ENCODE data around the gene PSMA3.
A peak's percentile ranks its signal among the peaks of the same experiment; 100 is the strongest.
"Not testable (repeated sequence)": the region's sequence is repeated elsewhere in the genome, so short reads cannot be mapped to it uniquely, and the experiment has no call there.

The PSMA3 gene

DNA sequence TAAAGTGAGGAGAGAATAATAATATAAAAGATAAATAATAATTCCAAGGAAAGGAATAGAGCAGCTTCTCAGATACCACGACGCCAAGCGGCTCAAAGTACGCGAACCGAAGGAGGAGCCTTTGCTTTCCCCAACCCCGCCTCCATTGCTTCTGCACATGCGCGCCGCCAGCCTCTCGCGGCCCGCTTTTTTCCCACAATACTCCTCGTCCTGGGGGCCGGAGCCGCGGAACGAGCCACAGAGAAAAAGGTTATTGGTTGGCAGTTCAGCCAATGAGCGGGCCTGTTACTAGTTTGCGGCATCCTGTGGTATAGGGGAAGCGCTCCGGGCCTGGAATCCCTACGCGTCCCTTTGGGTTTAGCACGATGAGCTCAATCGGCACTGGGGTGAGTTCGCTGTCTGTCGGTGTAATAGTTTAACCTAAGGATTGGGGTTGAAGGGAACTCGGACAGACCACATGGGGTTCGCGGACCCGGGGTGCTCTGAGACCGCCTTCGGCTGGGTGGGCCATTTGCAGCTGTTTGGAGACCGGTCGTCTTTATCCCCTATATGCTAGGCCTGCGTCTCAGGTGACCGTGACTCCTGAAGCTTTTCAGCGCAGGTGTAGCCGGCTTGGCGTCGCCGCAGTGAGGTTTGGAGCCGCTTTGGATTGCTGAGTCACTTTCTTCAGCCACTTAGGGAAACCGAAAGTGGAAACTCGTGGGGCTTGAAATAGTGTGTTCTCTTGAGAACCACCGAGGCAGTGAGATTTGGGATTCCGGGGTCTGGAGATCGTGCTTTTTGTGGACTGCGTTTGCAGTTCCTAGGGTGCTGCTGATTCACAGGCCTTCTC, at the start of gene PSMA3:
PSMA3 (plus strand) TSS at position 288 of the 832 bp plus-strand sequence; CDS start at position 366, 78 bp downstream.
- DNase-seq = peak; percentile 95

DNA sequence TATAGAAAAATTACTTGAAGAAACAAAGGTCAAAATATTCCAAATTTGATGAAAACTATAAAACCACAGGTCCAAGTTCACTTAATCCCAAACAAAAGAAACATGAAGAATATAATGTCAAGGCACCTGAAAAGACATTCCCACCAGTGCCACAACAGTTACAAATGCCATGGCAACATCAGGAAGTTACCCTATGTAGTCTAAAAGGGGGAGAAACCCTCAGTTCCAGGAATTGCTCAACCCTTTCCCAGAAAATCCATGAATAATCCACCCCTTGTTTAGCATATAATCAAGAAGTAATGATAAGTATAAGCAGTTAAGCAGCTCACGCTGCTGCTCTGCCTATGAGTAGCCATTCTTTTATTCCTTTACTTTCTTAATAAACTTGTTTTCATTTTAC, 48.4 kb upstream of the PSMA3 start:
- no peak for DNase-seq

DNA sequence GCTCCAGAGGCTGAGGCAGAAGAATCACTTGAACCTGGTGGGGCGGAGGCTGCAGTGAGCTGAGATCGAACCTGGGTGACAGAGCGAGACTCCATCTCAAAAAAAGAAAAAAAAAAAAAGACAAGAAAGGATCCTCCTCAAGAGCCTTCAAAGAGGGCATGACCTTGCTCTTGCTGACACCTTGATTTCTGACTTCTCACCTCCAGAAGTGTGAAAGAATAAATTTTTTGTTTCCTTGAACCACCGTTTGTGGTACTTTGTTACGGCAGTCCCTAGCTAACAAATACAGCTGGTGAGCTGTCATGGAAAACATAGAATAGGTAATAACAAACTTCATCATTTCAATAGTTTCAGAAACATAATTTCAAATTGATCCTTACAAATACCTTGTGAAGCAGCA, 46.6 kb upstream of the PSMA3 start:
- no peak for DNase-seq

DNA sequence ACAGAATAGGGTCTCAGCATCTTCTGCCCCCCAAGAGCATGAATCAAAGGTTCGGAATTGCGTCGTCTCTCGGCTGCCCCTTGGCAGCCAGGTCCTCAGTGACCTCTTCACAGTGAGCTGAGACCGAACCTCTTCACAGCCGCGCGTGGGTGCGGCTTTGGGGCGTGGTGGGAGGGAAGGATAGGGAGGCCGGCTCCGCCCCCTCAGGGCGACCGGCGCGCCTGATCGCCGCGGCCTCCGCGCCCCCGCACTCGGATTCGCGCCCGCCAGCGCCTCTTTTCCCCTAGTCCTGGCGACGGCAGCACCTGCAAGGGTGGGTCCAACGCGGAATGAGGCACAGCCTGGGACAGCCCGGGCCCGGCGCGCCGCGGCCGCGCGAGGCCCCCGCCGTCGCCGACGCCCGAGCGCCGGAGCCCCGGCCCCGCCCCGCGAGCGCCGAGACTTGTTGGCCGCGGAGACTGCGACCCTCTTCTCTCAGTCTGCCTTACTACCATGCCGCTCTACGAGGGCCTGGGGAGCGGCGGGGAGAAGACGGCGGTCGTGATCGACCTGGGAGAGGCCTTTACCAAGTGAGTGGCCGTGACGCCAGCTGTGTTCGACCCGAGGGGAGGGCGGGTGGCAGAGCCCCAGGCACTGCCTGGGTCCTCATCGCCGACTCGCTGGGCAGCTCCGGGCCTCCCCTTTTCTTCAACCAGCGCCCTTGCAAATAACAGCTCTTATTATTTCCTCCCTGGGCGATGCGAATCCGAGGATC, 44.7 kb upstream of the PSMA3 start, which contains the start of gene ACTR10:
ACTR10 (plus strand) TSS at position 424 of the 754 bp plus-strand sequence; CDS start at position 493, 69 bp downstream.
- DNase-seq = peak; percentile 82

DNA sequence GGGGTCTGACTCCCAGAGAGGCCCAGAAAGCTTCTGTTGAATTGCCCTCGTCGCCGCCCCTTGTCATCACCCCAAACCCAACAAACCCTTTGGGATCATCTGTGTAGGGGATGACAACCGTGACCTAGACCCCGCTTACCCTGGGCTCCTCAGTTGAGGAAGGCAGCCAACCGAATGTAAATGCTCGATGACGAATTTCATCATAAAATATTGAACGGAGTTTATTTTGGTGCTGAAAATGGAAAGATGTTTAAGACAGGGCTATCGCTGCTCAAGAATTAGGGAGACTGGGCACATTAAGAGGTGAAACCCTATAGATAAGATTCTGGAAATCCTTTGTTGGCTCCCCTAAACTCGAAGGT, 44.2 kb upstream of the PSMA3 start:
- DNase-seq = no peak

DNA sequence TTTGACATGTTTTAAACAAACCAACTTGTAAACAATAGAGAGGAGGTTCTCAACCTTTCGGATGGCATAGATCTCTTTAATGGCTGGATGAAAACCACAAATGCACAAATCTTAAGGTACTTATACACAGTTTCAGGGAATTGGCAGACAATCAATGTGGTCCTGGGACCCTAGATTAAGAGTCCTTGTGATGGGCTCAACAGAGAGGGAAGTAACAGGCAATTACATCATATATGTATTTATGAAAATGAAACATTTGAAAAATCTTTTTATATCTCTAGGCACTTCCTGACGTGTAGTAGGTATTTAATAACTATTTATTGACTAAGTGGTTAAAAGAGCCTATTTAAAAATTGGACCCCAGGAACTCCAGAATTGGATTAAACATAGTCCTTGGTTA, 43.8 kb upstream of the PSMA3 start:
- DNase-seq = no peak

DNA sequence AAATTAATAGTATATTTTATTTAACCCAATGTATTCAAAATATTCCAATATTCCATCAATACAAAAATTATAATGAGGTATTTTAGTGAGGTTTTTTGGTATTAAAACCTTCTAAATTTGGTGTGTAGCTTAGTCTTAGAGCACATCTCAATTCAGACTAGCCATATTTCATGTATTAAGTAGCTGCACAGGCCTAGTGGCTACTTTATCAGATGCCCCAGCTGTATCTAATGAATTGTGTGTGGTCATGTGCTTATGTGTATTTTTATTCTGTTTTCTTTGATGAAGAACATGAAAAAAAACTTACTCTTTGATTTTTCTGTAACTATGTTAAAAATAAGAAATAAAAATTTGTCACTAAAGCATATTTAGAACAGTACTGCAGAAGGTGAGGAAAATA, 31.5 kb upstream of the PSMA3 start:
- no peak for DNase-seq

DNA sequence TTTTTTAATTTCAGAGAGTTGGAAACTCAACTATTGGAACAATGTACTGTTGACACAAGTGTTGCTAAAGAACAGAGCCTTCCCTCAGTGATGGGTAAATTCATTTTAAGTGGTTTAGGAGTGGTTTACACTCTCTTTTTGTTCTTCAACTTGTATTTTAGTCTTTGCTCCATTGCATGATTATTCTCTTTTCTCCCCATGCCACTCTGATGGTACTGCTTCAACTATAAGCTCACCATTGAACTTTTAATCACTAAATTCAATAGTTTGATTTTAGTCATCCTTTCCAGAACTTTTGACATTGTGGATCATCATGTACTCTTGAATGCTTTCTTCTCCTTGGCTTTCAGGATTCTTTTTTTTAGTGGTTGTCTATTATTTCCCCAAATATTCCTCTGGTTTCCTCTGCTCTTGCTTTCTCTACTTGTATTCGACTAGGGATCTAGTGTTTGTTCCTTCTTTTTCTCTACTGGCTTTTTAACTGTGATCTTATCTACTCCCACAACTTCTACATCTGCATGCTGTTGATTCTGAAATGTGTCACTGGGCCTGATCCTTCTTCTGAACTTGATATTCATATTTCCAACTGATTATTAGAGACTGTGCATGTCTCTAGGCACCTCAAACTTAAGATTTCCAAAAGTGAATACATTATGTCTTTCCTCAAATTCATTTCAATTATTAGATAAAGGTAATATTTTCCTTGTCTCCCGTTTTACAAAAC, 29.3 kb upstream of the PSMA3 start:
- no peak for DNase-seq

DNA sequence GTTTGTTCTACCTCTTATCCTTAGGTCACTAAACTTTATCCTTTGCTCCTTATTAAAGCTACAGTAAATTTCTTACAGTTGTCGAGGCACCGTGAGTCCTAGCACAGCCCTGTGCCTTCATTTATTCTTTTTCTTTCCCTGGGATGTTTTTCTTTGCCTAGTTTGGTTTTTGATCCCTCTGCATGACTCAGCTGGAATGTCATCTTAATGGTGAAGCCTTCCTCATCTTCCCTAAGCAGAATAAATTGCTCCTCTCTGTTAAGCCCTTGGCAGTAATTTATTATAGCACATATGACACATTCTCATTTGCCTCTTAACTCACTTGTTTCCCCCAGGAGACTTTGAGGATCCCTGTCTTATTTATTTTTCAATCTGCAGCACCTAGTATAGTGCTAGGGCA, 28.1 kb upstream of the PSMA3 start:
- DNase-seq = no peak

DNA sequence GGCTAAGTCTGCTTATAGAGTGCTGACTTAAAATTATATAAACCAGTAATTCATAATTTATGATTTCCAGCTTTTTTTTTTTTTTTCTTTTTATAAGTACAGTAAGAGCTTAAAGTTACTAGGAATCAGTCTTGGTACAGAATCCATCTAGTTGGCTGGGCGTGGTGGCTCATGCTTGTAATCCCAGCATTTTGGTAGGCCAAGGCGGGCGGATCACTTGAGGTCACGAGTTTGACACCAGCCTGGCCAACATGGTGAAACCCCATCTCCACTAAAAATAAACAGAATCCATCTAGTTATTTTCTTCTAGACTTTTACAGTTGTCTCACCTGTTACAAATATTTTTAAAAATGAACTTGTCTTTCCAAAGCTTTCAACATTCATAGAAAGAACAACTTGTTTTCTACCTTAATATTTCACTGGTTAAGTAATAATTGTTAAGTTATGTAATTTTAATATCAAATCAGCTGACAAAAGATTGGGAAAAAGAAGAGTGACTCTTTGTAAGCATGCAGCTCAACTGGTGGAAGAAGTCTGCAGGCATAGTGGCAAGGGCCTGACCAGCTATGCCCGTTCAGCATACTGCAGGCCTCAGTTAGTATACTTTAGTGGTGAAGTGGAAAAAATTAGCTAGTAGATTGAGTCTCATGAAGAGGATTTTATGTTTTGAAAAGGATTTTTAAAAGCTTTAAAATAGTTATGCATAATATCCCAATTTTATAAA, 17.4 kb upstream of the PSMA3 start:
- DNase-seq = no peak

DNA sequence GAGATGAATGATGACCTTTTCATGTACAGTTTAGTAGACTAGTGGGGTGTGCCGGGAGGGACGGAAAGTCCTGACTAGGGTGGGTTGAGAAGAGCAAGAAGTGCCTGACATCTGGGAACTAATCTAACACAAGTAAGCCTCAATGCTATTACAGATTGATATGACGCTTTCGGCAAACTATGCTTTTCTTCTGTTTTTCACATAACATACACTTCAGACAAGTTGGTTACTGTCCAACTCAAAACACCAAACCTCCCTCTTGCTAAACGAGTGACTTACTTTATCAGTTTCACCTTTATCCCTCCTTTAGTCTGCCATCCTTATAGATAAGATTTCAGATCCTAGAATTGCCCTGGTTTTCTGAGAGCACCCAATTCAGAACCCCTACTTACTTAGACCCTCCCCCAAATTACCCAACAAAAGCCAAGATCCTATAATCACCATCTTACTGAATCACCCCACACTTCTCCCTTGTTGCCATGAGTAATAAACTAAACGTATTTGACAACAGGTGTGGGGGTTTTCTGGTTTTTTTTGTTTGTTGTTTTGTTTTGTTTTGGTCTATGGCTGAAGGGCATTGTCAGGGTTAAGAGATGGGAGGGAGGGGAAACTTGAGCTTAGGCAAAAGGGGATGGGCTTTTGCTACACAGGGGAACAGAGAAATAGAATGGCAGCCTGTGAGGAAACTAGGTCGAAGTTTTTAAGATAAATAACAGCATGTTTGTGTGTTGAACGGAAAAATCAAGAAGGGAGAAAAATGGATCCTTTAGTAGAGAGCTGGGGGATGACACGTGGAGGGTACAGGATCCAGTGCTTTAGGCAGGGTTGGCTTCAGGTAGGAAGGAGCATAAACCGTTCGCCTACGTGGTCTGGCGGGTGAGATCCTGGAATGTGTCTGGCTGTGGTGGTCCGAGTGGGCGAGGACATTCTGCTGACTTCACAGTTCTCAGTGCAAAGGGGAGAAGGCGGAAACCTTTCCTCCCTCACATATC, 6.1 kb upstream of the PSMA3 start:
- DNase-seq = no peak

DNA sequence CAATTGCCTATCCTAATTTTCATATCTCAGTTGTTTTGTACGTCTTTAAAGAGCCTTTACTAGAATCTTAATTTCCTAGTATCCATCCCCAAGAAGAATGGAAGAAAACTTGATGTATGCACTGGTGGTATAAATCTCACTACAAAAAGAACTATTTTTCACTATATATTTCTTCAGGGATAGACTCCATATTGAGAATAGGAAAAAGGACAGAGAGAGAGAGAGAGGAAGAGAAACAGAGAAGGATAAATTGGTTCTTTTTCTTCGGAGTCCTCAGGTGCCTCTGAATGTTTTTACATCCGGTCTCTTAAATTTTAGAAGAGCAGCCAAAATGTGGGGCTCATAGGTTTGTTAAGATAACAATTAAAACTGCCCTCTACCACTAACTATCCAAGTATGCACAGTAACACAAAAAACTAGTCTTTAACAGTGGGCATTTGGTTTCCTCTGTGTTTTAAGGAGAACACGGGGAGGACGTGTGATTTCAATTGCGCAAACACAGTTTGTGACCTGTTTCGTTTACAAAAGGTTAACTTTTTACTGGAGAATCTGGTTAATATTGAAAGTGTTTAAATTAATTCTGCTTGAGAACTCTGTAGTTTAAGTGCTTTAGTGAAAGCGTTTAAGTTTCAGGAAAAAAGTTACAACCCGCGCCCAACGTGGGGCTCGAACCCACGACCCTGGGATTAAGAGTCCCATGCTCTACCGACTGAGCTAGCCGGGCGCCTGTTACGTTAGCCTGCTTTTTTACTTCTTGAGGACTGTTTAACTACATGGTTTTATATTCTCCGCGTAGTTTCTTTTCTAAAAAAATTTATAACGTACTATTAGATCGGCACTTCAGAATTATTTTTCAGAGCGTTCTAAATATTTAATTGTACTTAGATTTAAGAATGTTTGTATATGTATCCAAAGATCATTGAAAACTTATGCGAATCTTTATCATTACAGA, 5.1 kb upstream of the PSMA3 start:
- DNase-seq = peak; percentile 70

DNA sequence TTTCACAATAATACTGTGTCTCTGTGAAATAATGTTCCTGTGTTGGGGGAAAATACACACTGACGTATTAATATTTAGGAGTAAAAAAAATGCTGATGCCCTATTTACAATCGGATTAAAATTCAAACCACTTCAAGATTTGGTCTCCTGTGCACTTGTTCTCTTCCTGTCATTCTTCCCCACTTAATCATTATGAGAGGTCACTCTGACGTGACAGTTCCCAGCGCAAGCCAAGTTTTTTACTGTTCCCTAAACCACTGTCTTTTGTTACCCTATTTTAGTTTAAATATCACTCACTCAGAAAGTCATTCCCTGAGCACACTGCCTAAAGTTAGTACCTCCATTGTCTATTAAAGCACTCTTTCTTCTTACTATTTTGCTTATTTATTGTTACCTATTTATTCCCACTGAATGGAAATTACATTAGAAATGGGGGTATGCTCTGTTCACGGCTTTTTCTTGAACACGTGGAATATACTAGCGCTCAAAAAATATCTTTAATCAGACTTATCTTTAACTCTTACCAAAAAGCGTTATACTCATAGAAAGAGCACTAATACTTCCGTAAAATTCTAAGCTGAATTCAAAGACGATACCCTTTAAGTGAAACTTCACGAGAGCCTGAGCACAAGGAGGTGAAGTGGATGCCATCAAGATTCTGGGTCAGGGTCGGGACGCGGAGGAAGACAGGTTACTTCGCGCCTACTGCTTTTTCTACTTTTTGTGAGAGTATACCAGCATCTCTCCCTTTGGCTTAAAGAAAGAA, 670 bp upstream of the PSMA3 start:
- no peak for DNase-seq

DNA sequence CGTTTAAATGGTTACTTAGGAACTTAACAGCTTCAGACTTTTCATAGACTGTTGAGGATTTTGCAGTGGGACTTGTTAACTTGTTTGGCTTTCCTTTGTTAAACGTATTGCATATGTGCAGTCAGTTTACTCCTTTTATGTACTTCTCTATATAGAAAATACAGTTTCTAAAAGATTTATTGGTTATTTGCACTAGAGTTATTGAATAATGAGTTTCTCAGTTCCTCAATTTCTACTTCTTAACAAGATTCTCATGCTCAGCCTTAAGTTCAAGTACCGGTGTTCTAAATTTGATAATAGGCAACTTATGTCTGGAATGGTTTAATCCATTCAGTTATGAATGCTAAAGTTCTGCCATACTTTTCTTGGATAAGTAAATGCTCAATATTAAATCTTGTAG, 919 bp downstream of the PSMA3 start:
- no peak for DNase-seq

DNA sequence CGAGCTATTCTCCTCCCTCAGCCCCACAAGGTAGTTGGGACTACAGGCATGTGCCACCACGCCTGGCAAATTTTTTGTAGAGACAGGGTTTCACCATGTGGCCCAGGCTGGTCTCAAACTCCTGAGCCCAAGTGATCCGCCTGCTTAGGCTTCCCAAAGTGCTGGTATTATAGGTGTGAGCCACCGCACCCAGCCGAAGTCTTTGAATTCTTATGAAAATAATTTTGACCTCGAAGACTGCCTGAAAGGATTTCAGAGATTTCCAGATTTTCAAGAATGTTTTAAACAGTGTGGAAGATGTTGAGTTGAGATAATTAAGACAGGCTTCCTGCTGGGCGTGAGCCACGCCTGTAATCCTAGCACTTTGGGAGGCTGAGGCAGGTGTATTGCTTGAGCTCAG, 5.0 kb downstream of the PSMA3 start:
- no peak for DNase-seq

DNA sequence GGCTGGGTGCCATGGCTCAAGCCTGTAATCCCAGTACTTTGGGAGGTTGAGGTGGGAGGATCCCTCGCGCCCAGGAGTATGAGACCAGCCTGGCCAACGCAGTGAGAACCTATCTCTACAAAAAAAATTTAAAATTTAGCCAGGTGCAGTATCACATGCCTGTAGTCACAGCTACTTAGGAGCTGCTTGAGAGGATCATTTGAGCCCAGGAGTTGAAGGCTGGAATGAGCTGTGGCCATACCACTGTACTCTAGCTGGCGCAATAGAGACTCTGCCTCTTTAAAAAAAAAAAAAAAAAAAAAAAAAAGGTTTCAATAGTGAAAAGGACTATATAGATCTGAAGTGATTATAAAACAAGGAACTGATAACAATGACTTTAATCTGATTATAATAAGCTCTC, 13.5 kb downstream of the PSMA3 start:
- no peak for DNase-seq

DNA sequence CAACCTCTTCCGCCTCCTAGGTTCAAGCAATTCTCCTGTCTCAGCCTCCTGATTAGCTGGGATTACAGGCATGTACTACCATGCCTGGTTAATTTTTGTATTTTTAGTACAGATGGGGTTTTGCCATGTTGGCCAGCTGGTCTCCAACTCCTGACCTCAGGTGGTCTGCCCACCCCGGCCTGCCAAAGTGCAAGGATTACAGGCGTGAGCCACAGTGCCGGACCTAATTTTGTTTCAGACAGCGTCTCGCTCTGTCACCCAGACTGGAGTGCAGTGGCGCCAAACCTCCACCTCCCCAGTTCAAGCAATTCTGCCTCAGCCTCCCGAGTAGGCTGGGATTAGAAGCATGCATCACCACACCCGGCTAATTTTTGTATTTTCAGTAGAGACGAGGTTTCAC, 17.4 kb downstream of the PSMA3 start:
- DNase-seq = not testable (repeated sequence)

DNA sequence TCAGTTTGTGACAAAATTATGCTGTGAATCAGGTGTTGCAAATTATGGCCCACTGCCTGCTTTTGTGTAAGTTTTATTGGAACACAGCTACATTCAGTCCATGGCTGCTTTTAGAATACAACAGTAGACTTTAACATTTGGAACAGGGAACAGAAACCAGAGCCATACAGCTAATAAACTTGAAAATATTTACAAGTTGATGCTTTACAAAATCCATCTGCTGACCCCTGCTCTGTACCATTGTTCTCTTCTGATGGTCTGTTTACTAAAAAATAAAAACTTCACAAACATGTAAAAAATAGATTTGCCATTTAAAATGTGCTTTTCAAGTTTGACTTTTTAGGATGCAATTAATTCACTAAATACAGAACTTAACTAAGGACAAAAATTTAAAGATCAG, 20.8 kb downstream of the PSMA3 start:
- no peak for DNase-seq

DNA sequence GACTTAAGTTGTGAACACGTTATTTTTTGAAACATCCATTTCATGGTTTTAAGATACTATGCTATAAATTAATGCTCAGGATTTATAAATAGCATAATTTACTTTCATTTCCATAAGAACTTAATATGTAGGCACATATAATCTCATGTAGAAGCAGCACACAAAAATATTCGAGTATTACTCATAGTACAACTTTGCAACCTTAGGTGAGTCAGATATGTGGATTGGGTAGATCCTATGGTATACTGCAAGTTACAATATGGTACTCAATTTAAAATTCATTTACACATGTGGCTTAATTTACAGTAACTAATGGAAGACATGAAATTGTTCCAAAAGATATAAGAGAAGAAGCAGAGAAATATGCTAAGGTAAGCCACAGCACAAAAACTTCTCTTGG, 26.0 kb downstream of the PSMA3 start:
- DNase-seq = no peak
